ENCODE results near the gene DPP8. TPM values are rescaled to one million over a fixed set of nuclear protein-coding genes. Genes with fewer than 3 reads are reported as not detected.

DPP8 gene
- total RNA-seq, 4 donors from 2014 or later = 30.5 to 42.4 (median 41.5) TPM

GRCh38 chr15:65541231-65541820, 23.8 kb upstream of the DPP8 start:
- TF ChIP-seq POLR2A (IDR thresholded peaks at IDR 0.05) = no peak
- no peak for TF ChIP-seq CTCF (IDR thresholded peaks at IDR 0.05)
- H3K27me3 ChIP-seq = no peaks in the 10 kb centered on the region

GRCh38 chr15:65540314-65540713, 22.8 kb upstream of the DPP8 start:
- Histone ChIP-seq H3K27me3 (no peaks in the 10 kb centered on the region), H3K36me3 (no peaks in the 10 kb centered on the region), H3K27ac (no peak overlapping the region), H3K4me3 (no peak overlapping the region), H3K9me3 (no peaks in the 10 kb centered on the region), H3K4me1 (no peaks in the 10 kb centered on the region)
- DNase-seq = no peak
- TF ChIP-seq CTCF (IDR thresholded peaks at IDR 0.05) = no peak
- no peak for TF ChIP-seq POLR2A (IDR thresholded peaks at IDR 0.05)

More at GRCh38 chr15:65541231-65541820, 23.8 kb upstream of the DPP8 start:
- H3K9me3 ChIP-seq = no peaks in the 10 kb centered on the region
- no peaks in the 10 kb centered on the region for H3K4me1 ChIP-seq
- no peak overlapping the region for H3K27ac ChIP-seq
- no peak for DNase-seq
- H3K36me3 ChIP-seq = no peaks in the 10 kb centered on the region
- no peak overlapping the region for H3K4me3 ChIP-seq

GRCh38 chr15:65535192-65535591, 17.7 kb upstream of the DPP8 start:
- DNase-seq = no peak
- Histone ChIP-seq H3K27me3 (no peaks in the 10 kb centered on the region), H3K9me3 (no peaks in the 10 kb centered on the region), H3K4me3 (no peak overlapping the region), H3K27ac (no peak overlapping the region), H3K4me1 (peaks cover 0 to 26% (median 0%) of the 10 kb centered on the region in 4 donors), H3K36me3 (no peaks in the 10 kb centered on the region)
- TF ChIP-seq CTCF (IDR thresholded peaks at IDR 0.05) (no peak), POLR2A (IDR thresholded peaks at IDR 0.05) (no peak)

GRCh38 chr15:65533057-65533756, 15.7 kb upstream of the DPP8 start:
- H3K27ac ChIP-seq = peak overlapping the region in 1 of 4 donors; percentile 67
- no peaks in the 10 kb centered on the region for H3K27me3 ChIP-seq
- H3K9me3 ChIP-seq = no peaks in the 10 kb centered on the region
- H3K36me3 ChIP-seq = no peaks in the 10 kb centered on the region
- H3K4me1 ChIP-seq = peaks cover 0 to 31% (median 0%) of the 10 kb centered on the region in 4 donors
- no peak for DNase-seq
- TF ChIP-seq CTCF (IDR thresholded peaks at IDR 0.05) (no peak), POLR2A (IDR thresholded peaks at IDR 0.05) (no peak)
- H3K4me3 ChIP-seq = no peak overlapping the region

GRCh38 chr15:65532738-65533051, 15.2 kb upstream of the DPP8 start:
- H3K27ac ChIP-seq = peak overlapping the region in 1 of 4 donors; percentile 67
- TF ChIP-seq POLR2A (IDR thresholded peaks at IDR 0.05) (no peak), CTCF (IDR thresholded peaks at IDR 0.05) (no peak)
- DNase-seq = no peak
- H3K9me3 ChIP-seq = no peaks in the 10 kb centered on the region
- no peak overlapping the region for H3K4me3 ChIP-seq
- H3K4me1 ChIP-seq = peaks cover 0 to 31% (median 0%) of the 10 kb centered on the region in 4 donors
- H3K36me3 ChIP-seq = no peaks in the 10 kb centered on the region
- H3K27me3 ChIP-seq = no peaks in the 10 kb centered on the region
